B cell (primary cell): ENCODE data around the gene ZNF532. TPM values are rescaled to one million over a fixed set of nuclear protein-coding genes. Genes with fewer than 3 reads are reported as not detected.

Source experiments
- ATAC-seq: fragments of 200-7000 bp; cut with Tn5 transposase; one replicate; pipeline ENCODE4 v1.10.0; 2021; ENCODE audit warnings: low read depth, mild to moderate bottlenecking, moderate number of reproducible peaks, moderate library complexity
- CTCF ChIA-PET: fragments of 350-600 bp; sonication (Branson Sonifier 250); formaldehyde crosslinking; loops from one replicate; lab custom pipeline; 2021; ENCODE audit warnings: antibody characterized with exemption, inconsistent platforms; lab: Charles Lee
- POLR2A ChIA-PET: fragments of 350-600 bp; sonication (Branson Sonifier 250); formaldehyde crosslinking; loops from one replicate; lab custom pipeline; 2021; ENCODE audit warnings: antibody characterized with exemption; lab: Charles Lee
- DNase-seq: peaks from one replicate; pipeline ENCODE4 v3.0.0; 2013
- H2AFZ ChIP-seq: 2 replicates; pipeline ENCODE4 v1.6.1; 2012; ENCODE audit warnings: mild to moderate bottlenecking, low read depth, low read length; ENCODE audit not compliant: insufficient read depth, poor library complexity, severe bottlenecking
- H3K27ac ChIP-seq, 2 donors: 1 replicate in 1 of 2; 2 replicates in 1 of 2; pipeline ENCODE4 v1.5.1; 2012 to 2013; ENCODE audit warnings: low read length in 2 of 2, mild to moderate bottlenecking in 2 of 2, moderate library complexity in 1 of 2
- H3K27me3 ChIP-seq, 4 experiments: fragments of 200-600 bp in 1 of 4; sonication (generic) in 1 of 4; replicated peaks in 1 of 4; 1 replicate in 2 of 4; 2 replicates in 2 of 4; pipeline versions ENCODE4 v1.6.1 to v1.7.0; 2013 to 2016; ENCODE audit warnings: low read length in 3 of 4, mild to moderate bottlenecking in 2 of 4, mixed read lengths in 1 of 4, moderate library complexity in 1 of 4; ENCODE audit not compliant: insufficient read depth in 4 of 4, control insufficient read depth in 3 of 4; ENCODE audit errors: control extremely low read depth in 1 of 4
- H3K36me3 ChIP-seq, 2 experiments: replicated peaks in 1 of 2; 1 replicate in 1 of 2; 2 replicates in 1 of 2; pipeline versions ENCODE4 v1.6.1 to v1.7.1; 2013; ENCODE audit warnings: low read length in 1 of 2; ENCODE audit not compliant: insufficient read depth in 2 of 2, control insufficient read depth in 1 of 2; ENCODE audit errors: control extremely low read depth in 1 of 2, extremely low read depth in 1 of 2
- H3K4me1 ChIP-seq, 2 donors: fragments of 200-600 bp in 1 of 2; sonication (generic) in 1 of 2; 1 replicate in 1 of 2; 2 replicates in 1 of 2; pipeline versions ENCODE4 v1.5.1 to v1.6.1; 2013 to 2017; ENCODE audit warnings: low read length in 2 of 2; ENCODE audit not compliant: control insufficient read depth in 2 of 2, insufficient read depth in 2 of 2
- H3K4me2 ChIP-seq: replicated peaks from 2 replicates; pipeline ENCODE3; 2012; ENCODE audit warnings: mild to moderate bottlenecking, low read depth, low read length; ENCODE audit not compliant: poor library complexity, severe bottlenecking
- H3K4me3 ChIP-seq, 5 experiments: fragments of 200-600 bp in 1 of 5; sonication (generic) in 1 of 5; 1 replicate in 3 of 5; 2 replicates in 2 of 5; pipeline versions ENCODE4 v1.5.1 to v1.7.0; 2011 to 2016; ENCODE audit warnings: low read length in 4 of 5, mild to moderate bottlenecking in 4 of 5, low read depth in 2 of 5, control low read depth in 1 of 5, moderate library complexity in 1 of 5; ENCODE audit not compliant: insufficient read depth in 1 of 5; ENCODE audit errors: control extremely low read depth in 1 of 5, extremely low read depth in 1 of 5
- H3K79me2 ChIP-seq: fragments of 200-600 bp; sonication (generic); one replicate; pipeline ENCODE4 v1.6.0; 2016; ENCODE audit warnings: low read length; ENCODE audit not compliant: control insufficient read depth, insufficient read depth
- H3K9ac ChIP-seq: fragments of 200-600 bp; sonication (generic); 2 replicates; pipeline ENCODE4 v1.6.1; 2017; ENCODE audit warnings: mild to moderate bottlenecking, low read length, moderate library complexity
- H3K9me3 ChIP-seq, 3 donors: one replicate each; pipeline versions ENCODE4 v1.6.1 to v1.7.1; 2013; ENCODE audit warnings: low read length in 2 of 3; ENCODE audit not compliant: control insufficient read depth in 2 of 3, insufficient read depth in 1 of 3; ENCODE audit errors: control extremely low read depth in 1 of 3
- H4K20me1 ChIP-seq: 2 replicates; pipeline ENCODE4 v1.6.0; 2012; ENCODE audit warnings: mild to moderate bottlenecking, low read length; ENCODE audit not compliant: insufficient read depth, control insufficient read depth, poor library complexity, severe bottlenecking
- H3K27ac Mint-ChIP-seq: one replicate; pipeline ENCODE4 v1.8.0; 2021; ENCODE audit warnings: mixed read lengths
- H3K27me3 Mint-ChIP-seq: one replicate; pipeline ENCODE4 v1.8.0; 2021; ENCODE audit warnings: mixed read lengths
- H3K4me1 Mint-ChIP-seq: one replicate; pipeline ENCODE4 v1.8.0; 2021; ENCODE audit warnings: mixed read lengths
- H3K4me3 Mint-ChIP-seq: one replicate; pipeline ENCODE4 v1.8.0; 2021; ENCODE audit warnings: mixed read lengths
- H3K9me3 Mint-ChIP-seq: one replicate; pipeline ENCODE4 v1.8.0; 2022; ENCODE audit warnings: mixed read lengths; ENCODE audit not compliant: insufficient read depth
- EZH2 ChIP-seq: IDR thresholded peaks from 2 replicates; pipeline ENCODE4 v1.6.1; 2012; ENCODE audit warnings: borderline replicate concordance, low read depth, mild to moderate bottlenecking, moderate library complexity, low read length; ENCODE audit not compliant: insufficient read depth, poor library complexity, severe bottlenecking
- WGBS: methylation state at CpG from one replicate; pipeline ENCODE4 v1.1.5; 2013; ENCODE audit warnings: missing lambda C conversion rate; ENCODE audit not compliant: insufficient coverage; 5-methylcytosine and 5-hydroxymethylcytosine counted together
- intact Hi-C: fragments of 100-400 bp; cut with micrococcal nuclease; formaldehyde crosslinking; loops from one replicate; pipeline ENCODE4 v1.10.0; 2022
- polyA plus RNA-seq: library from polyadenylated mRNA; depleted of rRNA; stranded (reverse); fragments of >200 nt; gene quantifications from 2 replicates; pipeline ENCODE4 v1.2.3, GENCODE V29; 2012
- total RNA-seq, 2 donors: library from RNA; stranded (reverse); fragments of 120-200 nt in 1 of 2; gene quantifications; 1 replicate in 1 of 2; 2 replicates in 1 of 2; pipeline versions ENCODE4 v1.2.3 to v1.2.4, GENCODE V29; 2013 to 2022
- TF ChIP-seq, protein P1 (sequence below): fragments of 200-600 bp; IDR thresholded peaks from one replicate; pipeline ENCODE4 v1.8.0; 2022; ENCODE audit warnings: antibody characterized with exemption, mild to moderate bottlenecking

The ZNF532 gene
- total and polyA plus RNA-seq, 2 donors (not counting 1 experiment from before 2014, with no cell fraction given), result 58.2 to 104 TPM

DNA sequence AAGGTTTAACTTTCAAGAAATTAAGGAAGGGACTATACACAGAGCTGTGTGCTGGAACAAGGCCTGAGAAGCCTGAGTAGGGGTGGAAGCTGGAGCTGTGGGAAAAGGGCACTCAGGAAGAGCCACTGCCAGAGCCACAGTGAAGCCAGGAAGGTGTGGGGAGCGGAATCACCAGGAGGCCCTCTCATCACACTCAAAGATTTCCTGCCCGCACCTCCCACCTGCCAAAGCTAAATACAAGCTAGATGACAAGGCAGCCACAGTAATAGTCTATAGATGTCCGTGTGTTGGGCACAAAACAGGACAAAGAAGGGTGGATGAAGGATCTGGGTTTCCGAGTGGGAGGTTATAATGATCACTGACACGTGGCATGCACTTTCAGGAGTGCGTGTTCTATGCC, 126.0 kb downstream of the ZNF532 start:
- peaks cover 30% of the 10 kb centered on the region for H3K4me1 Mint-ChIP-seq
- Histone ChIP-seq H3K9me3 (peaks cover 0 to 17% (median 7%) of the 10 kb centered on the region in 3 donors), H3K27me3 (no peaks in the 10 kb centered on the region), H3K4me2 (no peak overlapping the region), H3K27ac (no peak overlapping the region), H2AFZ (no peak overlapping the region), H3K79me2 (no peaks in the 10 kb centered on the region), H3K4me1 (peaks cover 21 to 22% of the 10 kb centered on the region in 2 donors), H3K36me3 (no peaks in the 10 kb centered on the region), H3K4me3 (no peak overlapping the region), H4K20me1 (no peaks in the 10 kb centered on the region), H3K9ac (no peak overlapping the region)
- 75% methylated on average over 4 of the region's 6 CpGs for WGBS
- POLR2A ChIA-PET, result no interaction called here
- no peak overlapping the region for H3K27ac Mint-ChIP-seq
- intact Hi-C loops, result loop anchor here (5.0 kb wide), 1 partner anchor 43 kb away; no protein-coding TSS in a partner anchor
- H3K9me3 Mint-ChIP-seq, result peaks cover 8% of the 10 kb centered on the region
- ATAC-seq (no peak), DNase-seq (no peak)
- no peak overlapping the region for H3K4me3 Mint-ChIP-seq
- H3K27me3 Mint-ChIP-seq, result no peaks in the 10 kb centered on the region
- CTCF ChIA-PET, result no interaction called here
- TF ChIP-seq EZH2, result no peak
- TF ChIP-seq, protein P1, sequence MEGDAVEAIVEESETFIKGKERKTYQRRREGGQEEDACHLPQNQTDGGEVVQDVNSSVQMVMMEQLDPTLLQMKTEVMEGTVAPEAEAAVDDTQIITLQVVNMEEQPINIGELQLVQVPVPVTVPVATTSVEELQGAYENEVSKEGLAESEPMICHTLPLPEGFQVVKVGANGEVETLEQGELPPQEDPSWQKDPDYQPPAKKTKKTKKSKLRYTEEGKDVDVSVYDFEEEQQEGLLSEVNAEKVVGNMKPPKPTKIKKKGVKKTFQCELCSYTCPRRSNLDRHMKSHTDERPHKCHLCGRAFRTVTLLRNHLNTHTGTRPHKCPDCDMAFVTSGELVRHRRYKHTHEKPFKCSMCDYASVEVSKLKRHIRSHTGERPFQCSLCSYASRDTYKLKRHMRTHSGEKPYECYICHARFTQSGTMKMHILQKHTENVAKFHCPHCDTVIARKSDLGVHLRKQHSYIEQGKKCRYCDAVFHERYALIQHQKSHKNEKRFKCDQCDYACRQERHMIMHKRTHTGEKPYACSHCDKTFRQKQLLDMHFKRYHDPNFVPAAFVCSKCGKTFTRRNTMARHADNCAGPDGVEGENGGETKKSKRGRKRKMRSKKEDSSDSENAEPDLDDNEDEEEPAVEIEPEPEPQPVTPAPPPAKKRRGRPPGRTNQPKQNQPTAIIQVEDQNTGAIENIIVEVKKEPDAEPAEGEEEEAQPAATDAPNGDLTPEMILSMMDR, result no peak

DNA sequence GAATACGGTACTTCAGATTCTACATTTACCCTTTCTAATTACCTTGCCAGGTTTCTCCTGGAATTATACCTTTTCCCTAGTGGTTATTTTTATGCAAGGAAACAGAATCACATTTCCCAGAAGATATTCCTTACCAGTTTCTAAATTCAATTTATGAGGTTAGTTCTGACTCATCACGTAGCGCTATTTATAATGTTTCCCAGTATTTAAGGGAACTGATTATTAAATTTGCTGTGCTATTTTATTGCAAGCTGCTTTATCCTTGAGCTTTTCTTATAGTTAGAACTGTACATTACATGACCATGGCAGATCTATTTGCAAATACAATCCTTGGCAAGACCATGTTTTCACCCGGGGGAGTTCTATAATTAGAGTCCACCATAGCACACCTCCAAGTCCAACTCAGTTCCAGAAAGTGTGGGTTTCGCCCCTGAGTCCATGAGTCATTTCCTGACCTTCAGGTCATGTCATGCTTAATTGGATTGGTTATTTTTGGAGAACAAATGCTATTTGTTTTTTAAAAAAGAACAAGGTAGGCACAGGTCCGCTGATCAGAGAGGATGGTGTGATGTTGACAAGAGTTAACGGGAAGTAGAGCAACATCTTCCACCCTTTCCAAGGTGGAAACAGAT, 126.6 kb downstream of the ZNF532 start:
- ATAC-seq, result peak; percentile 54

More for the DNA sequence above, 126.6 kb downstream of the ZNF532 start:
- H4K20me1 ChIP-seq, result no peaks in the 10 kb centered on the region
- no peaks in the 10 kb centered on the region for H3K79me2 ChIP-seq
- H2AFZ ChIP-seq, result no peak overlapping the region
- H3K27me3 Mint-ChIP-seq, result no peaks in the 10 kb centered on the region
- H3K27ac Mint-ChIP-seq, result peak overlapping the region; percentile 79
- ChIA-PET POLR2A (no interaction called here), CTCF (no interaction called here)
- no peak for DNase-seq
- WGBS, result no CpG with 5 or more reads among the region's 7 CpGs
- H3K4me1 ChIP-seq, result peaks cover 21 to 22% of the 10 kb centered on the region in 2 donors
- intact Hi-C loops, result loop anchor here (5.0 kb wide), 1 partner anchor 44 kb away; no protein-coding TSS in a partner anchor
- H3K4me2 ChIP-seq, result no peak overlapping the region
- H3K4me3 Mint-ChIP-seq, result peak overlapping the region; percentile 44
- H3K36me3 ChIP-seq, result no peaks in the 10 kb centered on the region
- no peaks in the 10 kb centered on the region for H3K27me3 ChIP-seq
- H3K4me1 Mint-ChIP-seq, result peaks cover 30% of the 10 kb centered on the region
- TF ChIP-seq, protein P1, result no peak
- no peak for TF ChIP-seq EZH2
- no peak overlapping the region for H3K9ac ChIP-seq
- H3K9me3 ChIP-seq, result peaks cover 0 to 17% (median 7%) of the 10 kb centered on the region in 3 donors
- peaks cover 8% of the 10 kb centered on the region for H3K9me3 Mint-ChIP-seq
- no peak overlapping the region for H3K27ac ChIP-seq
- no peak overlapping the region for H3K4me3 ChIP-seq
